IPS DF 4.7 (cell line): ENCODE data around the gene RXFP3.
"Not testable (repeated sequence)": the region's sequence is repeated elsewhere in the genome, so short reads cannot be mapped to it uniquely, and the experiment has no call there.

Experiments used
- DNase-seq: peaks from one replicate; pipeline ENCODE4 v3.0.0-alpha.2; 2013; ENCODE audit warnings: low spot score; ENCODE audit errors: extremely low read depth

RXFP3 gene

GRCh38 chr5:33934176-33934575 is 2.0 kb upstream of the RXFP3 start:
- no peak for DNase-seq

GRCh38 chr5:33936004-33936380 is 194 bp upstream of the RXFP3 start:
- no peak for DNase-seq

DNA sequence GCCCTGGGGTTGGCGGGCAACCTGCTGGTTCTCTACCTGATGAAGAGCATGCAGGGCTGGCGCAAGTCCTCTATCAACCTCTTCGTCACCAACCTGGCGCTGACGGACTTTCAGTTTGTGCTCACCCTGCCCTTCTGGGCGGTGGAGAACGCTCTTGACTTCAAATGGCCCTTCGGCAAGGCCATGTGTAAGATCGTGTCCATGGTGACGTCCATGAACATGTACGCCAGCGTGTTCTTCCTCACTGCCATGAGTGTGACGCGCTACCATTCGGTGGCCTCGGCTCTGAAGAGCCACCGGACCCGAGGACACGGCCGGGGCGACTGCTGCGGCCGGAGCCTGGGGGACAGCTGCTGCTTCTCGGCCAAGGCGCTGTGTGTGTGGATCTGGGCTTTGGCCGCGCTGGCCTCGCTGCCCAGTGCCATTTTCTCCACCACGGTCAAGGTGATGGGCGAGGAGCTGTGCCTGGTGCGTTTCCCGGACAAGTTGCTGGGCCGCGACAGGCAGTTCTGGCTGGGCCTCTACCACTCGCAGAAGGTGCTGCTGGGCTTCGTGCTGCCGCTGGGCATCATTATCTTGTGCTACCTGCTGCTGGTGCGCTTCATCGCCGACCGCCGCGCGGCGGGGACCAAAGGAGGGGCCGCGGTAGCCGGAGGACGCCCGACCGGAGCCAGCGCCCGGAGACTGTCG is 976 bp downstream of the RXFP3 start:
- DNase-seq: no peak

DNA sequence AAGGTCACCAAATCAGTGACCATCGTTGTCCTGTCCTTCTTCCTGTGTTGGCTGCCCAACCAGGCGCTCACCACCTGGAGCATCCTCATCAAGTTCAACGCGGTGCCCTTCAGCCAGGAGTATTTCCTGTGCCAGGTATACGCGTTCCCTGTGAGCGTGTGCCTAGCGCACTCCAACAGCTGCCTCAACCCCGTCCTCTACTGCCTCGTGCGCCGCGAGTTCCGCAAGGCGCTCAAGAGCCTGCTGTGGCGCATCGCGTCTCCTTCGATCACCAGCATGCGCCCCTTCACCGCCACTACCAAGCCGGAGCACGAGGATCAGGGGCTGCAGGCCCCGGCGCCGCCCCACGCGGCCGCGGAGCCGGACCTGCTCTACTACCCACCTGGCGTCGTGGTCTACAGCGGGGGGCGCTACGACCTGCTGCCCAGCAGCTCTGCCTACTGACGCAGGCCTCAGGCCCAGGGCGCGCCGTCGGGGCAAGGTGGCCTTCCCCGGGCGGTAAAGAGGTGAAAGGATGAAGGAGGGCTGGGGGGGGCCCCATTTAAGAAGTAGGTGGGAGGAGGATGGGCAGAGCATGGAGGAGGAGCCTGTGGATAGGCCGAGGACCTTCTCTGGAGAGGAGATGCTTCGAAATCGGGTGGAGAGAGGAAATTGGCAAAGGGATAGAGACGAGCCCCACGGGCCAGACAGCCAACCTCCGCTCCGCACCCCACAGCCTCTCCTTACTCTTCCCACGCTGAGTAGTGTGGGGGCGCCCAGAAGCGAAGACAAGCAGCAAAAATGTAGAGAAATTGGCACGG is 1.7 kb downstream of the RXFP3 start:
- DNase-seq: no peak

GRCh38 chr5:33938507-33938796 is 2.3 kb downstream of the RXFP3 start:
- no peak for DNase-seq

GRCh38 chr5:33938881-33939280 is 2.7 kb downstream of the RXFP3 start:
- no peak for DNase-seq

GRCh38 chr5:33939556-33940262 is 3.5 kb downstream of the RXFP3 start:
- DNase-seq: no peak

- DNase-seq: no peak
These were observed 4.9 kb downstream of the RXFP3 start for GRCh38 chr5:33941090-33941489.

GRCh38 chr5:33944543-33945132 is 8.5 kb downstream of the RXFP3 start:
- no peak for DNase-seq

GRCh38 chr5:33952175-33952574 is 16.0 kb downstream of the RXFP3 start:
- DNase-seq: not testable (repeated sequence)

GRCh38 chr5:33957577-33958150 is 21.5 kb downstream of the RXFP3 start:
- no peak for DNase-seq

- no peak for DNase-seq
These were observed 22.0 kb downstream of the RXFP3 start for GRCh38 chr5:33958176-33958575.

- DNase-seq: no peak
These were observed 28.0 kb downstream of the RXFP3 start for GRCh38 chr5:33964132-33964700.

- DNase-seq: no peak
These were observed 30.6 kb downstream of the RXFP3 start for GRCh38 chr5:33966805-33967204.

GRCh38 chr5:33968211-33969005 is 32.2 kb downstream of the RXFP3 start:
- no peak for DNase-seq

- peak; percentile 46 for DNase-seq
These were observed 33.6 kb downstream of the RXFP3 start for GRCh38 chr5:33969572-33970452.

DNA sequence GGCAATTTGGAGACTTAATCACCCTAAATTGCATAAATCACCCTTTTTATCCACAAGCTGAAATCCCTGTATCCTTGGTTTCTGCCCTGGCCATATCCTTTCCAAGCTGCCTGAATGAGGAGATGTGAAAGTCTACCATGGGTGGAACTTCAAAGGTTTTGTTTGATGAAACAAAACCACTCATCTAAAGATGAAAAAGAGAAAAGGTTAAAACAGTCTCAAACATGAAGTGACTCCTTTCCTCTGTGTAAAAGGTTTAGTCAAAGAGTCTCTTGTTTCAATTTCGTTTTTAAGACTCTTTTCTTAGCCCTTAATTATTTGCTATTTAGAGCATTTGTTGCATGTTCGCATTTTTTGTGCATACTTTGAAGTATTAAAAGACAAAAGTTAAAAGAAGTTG is 37.1 kb downstream of the RXFP3 start:
- no peak for DNase-seq

DNA sequence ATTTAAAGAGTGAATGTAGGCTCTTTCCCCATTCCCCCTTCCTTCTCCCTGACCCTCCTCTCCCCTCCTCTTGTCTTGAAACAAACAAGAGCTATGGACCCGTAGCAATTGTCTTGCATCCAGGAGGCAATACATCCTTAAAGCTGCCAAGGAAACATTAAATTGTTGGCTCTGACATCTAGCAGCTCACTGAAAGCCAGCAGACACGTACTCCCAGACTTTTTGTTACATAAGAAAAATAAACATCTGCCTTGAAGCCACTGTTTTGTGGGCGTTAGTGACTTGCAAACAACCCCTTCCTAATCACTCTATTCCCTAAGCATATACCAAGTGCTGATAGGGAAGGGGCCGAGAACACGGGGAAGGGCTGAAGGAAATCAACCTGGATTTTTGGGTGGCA is 39.7 kb downstream of the RXFP3 start:
- DNase-seq: no peak

- DNase-seq: no peak
These were observed 40.1 kb downstream of the RXFP3 start for GRCh38 chr5:33976307-33976706.

DNA sequence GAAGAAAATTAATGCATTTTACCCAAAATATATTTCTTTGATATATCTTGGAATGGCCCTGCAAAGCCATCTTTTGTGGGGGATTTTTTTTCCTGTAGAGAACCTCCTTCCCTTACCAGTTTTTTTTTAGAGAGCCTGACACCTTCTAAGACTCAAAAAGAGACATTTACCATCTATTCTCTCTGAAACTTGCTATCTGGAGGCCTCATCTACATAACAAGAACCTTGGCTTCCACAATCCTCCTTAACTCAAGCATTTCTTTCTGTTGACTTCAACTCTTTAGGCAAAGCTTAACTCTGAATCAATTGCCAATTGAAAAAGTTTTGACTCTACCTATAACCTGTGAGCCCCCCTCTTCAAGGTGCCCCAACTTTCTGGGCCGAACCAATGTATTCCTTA is 42.1 kb downstream of the RXFP3 start:
- peak; percentile 25 for DNase-seq
